Measurements from ENCODE around the gene C19orf38.

- TF ChIP-seq EP300 (IDR thresholded peaks at IDR 0.05) (no peak), CTCF (IDR thresholded peaks at IDR 0.05) (no peak), POLR2A (IDR thresholded peaks at IDR 0.05) (no peak)
Measured at GRCh38 chr19:10858204-10858828, 10.1 kb downstream of the C19orf38 start.
